Activated CD8-positive, alpha-beta memory T cell treated with anti-CD3 and anti-CD28 coated beads for 48 hours (primary cell): ENCODE results near the gene PLK4.
A peak's percentile ranks its signal among the peaks of the same experiment; 100 is the strongest.
"Not testable (repeated sequence)": the region's sequence is repeated elsewhere in the genome, so short reads cannot be mapped to it uniquely, and the experiment has no call there.

Experiments used
- DNase-seq, 3 experiments: peaks; one replicate each; pipeline ENCODE4 v3.0.0-alpha.2; 2020; ENCODE audit warnings: low read depth in 2 of 3, low spot score in 2 of 3

Gene PLK4

DNA sequence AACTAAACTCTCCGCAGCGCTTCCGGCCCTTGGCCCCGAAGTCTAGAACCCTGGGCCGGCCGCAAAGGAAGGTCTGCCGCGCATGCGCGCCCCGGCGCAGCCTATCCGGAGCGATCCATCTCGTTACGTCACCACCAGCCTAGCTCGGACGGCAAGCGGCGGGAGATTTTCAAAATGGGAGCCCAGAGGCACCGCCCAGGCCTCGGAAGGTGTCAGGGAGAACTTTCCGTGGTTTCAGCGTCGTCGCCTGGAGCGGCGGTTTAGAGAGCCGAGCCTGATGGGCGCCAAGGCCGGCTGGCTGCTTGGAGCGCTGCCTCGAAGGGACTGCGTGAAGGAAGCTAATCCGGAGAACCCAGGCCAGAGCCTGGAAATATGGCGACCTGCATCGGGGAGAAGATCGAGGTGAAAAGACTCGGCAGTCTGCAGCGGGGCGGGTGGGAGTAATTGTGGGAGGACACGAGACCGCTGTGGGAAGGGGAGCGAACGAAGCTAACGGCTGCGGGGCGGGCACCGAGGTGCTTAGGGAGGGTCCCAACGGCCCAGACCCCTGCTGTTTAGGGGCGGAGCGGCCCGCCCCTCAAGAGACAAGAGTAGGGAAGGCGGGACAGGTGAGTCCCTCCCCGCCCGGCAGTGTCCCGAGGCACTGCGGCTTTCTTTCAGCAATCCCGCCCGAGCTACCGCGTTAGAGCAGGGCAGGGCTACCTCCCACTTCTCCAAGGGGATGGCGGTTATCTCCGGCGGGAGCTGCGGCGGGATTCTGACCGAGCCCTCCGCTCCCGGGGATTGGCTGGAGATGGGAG, at the start of gene PLK4:
Gene PLK4 (plus strand): TSS at position 131 of the 800 bp plus-strand sequence. CDS start 242 bp downstream, at position 373.
- peak; percentile 81 to 92 (median 91) for DNase-seq

DNA sequence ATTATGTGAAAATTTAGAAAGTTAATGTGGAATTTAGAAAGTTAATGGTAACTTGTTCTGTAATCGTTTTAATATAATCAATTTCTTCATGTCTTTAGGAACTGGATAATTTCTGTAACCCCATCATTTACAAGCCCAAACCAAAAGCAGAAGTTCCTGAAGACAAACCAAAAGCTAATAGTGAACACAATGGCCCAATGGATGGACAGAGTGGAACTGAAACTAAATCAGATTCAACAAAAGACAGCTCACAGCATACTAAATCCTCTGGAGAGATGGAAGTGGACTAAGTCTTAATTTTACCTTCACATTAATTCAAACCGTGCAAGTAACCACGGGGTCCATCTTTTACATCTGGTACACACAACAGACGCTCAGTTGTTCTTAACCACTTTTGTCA, 48.1 kb upstream of the PLK4 start:
- no peak for DNase-seq

DNA sequence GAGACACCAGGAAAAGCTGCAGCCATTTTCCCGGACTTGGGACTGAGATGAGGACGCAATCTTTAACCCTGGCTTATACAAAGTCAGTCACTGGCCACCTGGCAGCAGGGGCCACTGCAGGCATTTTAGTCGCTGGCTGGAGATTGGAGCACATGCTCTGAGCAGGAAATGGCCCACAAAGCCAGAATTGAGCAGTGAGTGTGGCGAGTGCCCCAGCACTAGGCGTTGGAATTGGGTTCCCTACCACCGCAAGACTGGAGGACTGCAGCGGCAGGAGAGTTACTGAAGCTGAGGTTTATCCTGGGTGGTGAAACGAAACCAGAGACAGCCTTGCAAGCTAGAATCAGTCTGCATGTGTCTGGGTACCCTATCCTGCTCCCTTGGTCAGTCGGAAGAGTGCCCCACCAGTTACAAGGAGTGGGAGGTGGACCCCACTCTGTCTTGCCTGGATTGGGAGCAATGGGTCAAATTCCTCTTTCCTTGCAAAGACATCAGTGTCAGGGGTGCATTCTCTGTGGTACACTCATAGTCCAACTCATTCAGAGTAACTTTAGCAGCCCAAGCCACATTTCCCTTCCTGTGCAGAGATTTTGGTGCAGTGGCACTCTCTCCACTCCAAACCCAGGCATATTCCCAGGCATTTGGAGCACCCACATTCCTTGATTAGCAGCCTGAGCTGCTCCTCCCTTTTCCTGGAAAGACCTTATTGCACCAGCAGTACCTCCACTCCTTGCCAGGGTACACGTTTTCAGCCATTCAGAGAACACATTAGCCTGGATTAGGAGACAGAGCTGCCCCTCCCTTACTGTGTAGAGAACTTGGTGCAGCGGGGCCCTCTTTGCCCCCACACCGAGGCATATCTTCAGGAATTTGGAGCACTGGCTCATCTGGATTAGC, 36.7 kb upstream of the PLK4 start:
- DNase-seq, result no peak

DNA sequence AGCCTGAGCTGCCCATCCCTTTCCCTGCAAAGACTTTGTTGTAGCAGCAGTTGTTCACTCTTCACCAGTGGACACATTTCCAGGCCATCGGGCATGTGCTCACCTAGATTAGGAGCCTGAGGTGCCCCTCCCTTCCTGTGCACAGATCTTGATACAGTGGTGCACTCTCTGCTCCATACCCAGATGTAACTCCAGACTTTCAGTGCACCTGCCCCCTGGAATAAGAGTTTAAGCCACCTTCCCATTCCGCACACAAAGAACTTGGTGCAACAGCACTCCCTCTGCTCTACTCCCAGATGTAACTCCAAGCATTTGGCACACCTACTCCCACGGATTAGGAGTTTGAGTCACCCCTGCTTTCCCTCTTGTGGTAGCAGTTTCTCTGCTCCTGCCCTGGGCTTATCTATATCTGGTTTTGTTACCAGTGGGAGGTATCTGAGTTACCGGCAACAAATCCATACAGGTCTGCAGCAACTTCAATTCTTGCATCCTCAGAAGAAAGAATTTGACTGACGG, 36.0 kb upstream of the PLK4 start:
- no peak for DNase-seq

DNA sequence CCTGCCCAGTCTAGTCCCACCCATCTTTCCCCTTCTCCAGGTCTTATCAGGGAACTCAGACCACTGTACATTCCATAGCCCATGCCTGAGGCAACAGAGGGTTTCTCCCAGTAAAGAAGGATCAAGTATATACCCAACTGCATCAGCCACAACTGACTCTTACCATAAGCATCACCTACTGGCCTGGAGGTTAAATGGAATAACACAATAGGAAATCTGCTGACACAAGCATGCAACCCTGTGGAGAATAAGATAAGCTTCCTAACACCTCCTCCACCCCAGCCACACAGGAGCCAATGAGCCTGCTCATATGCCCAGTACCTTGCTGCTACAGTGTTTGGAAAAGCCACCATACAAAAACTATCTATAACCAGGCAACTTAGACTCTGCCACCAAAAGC, 34.6 kb upstream of the PLK4 start:
- DNase-seq, result no peak

DNA sequence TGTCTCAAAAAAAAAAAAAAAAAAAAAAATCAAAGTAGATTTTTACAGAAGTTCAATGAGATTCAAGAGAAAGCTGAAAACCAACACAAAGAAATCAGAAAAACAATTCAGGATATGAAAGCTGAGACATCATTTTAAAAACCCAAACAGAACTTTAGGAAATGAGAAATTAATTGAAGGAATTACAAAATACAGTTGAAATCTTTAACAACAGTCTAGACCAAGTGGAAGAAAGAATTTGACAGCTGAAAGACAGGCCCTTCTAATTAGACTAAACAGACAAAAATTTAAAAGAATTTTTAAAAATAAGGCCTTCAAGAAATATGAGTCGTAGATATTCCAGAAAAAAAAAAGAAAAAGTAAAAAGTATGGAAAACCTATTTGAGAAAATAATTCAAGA, 33.9 kb upstream of the PLK4 start:
- DNase-seq, result no peak

DNA sequence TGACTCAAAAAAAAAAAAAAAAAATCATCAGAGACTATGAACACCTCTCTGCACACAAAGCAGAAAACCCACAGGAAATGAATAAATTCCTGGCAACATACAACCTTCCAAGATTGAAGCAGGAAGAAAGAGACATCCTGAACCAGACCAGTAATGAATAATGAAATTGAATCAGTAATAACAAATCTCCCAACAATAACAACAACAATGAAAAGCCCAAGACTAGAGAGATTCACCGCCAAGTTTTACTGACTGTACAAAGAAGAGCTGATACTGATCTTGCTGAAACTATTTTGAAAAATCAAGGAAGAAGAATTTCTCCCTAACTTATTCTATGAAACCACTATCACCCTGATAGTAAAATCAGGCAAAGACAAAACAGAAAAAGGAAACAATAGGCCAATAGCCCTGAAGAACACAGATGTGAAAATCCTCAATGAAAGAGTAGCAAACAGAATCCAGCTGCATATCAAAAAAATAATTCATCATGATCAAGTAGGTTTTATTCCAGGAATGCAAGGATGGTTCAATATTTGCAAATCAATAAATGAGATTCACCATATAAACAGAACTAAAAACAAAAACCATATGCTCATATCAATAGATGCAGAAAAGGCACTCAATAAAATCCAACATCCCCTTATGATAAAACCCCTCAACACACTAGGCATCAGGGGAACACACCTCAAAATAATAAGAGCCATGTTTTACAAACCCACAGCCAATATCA, 31.0 kb upstream of the PLK4 start:
- no peak for DNase-seq

DNA sequence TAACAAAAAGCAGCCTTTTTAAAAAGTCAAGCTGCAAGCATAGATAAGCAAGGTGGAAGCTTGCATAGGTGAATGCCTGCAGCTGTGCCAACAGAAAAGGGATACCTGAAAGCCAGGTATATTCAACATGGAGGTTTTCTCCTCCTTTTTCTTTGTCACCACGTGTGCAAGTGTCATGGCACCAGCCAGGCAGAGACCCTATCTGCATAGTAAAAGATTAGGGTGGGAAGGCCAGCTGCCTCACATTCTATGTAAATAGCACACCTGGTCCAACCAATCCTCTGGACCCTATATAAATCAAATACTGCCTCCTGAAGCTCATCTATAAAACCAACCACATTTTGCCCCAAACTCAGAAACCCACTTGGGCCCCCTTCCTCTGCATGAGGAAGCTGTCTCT, 28.0 kb upstream of the PLK4 start:
- DNase-seq, result no peak

DNA sequence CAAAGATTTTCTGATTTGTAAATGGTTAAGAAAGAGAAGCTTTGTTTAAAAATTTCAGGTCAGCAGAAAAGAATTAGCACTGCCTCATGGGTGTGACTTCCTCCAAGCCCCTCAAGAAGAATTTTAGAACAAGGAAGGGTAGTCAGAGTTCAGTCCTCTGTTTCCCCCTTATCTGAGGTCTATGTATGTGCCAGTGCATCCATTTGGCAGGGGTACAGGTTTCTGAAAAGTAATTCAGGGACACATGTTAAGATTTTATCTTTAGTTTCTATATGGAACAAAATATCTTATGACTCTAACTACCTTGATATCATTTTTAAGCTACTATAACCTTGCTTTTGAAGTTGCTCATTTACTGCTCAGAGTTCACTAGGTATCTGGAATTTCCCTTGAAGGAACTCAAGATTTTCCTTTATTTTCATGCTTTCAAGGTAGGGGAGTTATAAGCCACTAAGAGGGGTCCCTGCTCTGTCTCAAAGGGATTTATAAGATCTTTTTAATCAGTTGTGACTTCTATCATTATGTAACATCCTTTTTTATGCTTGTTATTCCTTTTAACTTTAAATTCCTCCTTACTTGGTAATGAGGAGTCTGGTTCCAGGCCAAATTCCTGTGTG, 24.4 kb upstream of the PLK4 start:
- DNase-seq, result no peak

DNA sequence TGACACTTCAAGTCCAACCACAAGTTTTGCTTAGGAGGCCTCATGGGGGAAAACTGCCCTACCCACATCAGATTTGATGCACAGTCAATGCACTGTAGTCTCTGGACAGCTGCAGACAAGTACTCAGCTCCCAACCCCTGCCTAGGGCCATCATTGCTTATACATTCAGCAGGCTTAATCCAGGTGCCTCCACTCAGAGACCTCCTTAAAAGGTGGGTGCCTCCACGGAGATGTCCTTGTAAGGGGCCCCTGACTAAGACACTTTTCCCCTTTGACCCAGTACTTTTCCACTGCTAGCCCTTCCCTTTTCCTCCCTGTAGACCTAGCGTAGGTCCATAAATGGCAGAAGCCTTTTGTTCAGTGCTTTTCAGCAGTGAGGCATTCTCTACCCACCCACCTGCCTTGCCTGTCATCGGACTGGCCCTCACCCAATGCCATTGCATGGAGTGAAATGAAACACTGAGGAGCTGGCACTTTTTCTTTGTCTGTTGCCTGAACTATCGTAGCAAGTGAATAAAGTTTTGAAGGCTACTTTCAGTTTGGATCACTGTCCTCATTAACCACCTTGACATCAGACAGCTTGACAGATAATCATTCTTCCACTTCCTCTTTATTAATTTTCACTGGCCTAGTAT, 23.8 kb upstream of the PLK4 start:
- DNase-seq, result no peak

DNA sequence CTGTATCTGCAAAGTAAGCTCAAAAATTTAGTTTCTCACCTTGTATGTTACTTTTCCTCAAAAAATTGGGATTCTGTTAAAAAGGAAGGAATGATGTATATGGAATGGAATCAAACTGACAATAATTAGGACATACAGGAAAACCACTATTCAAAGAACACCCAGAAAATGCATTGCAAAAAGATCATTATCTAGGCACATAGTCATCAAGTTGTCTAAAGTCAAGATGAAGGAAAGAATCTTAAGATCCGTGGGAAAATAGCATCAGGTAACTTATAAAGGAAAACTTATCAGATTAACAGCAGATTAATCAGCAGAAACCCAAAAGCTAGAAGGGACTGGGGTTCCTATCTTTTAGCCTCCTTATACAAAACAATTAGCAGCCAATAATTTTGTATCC, 23.1 kb upstream of the PLK4 start:
- DNase-seq, result no peak

DNA sequence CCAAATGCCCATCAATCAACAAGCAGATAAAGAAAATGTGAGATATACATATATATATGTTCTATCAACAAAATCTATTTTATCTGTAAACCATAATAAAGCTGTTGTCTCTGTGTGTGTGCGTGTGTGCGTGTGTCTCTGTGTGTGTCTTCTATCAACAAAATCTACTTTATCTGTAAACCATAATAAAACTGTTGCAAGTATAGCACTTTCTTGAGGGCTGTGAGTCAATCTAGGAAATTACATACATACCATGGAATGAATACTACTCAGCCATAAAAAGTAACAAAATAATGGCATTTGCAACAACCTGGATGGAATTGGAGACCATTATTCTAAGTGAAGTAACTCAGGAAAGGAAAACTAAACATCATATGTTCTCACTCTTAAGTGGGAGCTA, 12.5 kb upstream of the PLK4 start:
- no peak for DNase-seq

DNA sequence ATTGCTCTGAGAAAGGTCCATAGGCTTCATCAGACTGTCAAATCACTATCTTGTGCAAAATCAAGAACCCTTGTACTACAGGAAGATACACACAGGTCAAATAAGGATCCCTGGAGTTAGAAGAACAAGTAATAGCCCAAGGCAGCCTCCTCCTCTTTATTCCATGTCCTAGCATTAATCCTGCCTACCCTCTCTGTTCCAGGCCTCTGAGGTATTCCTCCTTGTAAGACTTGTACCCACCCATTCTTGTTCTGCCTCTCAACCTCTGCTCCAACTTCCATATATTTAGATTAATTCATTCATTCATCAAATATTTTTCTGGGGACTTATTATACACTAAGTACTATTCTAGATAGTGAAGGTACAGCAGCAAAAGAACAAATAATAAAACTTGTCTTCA, 10.4 kb upstream of the PLK4 start:
- DNase-seq, result no peak

DNA sequence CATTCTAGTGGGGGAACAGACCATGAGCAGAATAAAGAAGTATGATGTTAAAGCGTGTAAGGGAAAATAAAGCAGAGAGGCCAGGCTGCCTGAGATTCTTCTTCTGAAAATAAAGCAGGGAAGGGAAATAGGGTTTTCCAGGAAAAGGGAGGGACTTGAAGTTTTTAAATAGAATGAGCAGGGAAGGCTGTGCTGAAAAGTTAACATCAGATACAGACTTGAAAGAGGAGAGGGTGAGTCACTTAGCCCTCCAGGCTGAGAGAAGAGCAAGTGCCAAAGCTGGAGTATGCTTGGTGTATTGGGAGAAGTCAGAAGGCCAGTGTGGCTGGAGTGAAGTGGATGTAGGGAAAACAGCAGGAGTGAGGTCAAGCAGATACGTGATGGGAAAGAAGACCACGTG, 10.0 kb upstream of the PLK4 start:
- no peak for DNase-seq

DNA sequence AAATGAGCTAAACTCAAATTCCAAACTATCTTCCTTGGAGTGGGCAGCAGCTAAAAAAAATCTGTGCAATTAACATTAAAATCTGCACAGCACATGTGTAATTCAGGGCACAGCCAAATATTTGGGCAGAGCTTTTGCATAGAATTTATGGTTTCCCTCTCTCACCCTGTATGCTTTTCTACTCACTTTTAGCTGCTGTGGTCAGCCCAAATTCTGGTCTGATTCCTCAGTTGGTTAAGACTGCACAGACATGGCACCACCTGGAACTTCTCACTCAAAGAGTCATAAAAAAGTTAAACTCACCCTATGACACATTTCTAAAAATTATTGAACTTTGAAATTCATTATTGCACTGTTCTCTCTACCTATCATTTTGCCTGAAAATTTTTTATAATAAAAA, 4.9 kb upstream of the PLK4 start:
- DNase-seq, result no peak

DNA sequence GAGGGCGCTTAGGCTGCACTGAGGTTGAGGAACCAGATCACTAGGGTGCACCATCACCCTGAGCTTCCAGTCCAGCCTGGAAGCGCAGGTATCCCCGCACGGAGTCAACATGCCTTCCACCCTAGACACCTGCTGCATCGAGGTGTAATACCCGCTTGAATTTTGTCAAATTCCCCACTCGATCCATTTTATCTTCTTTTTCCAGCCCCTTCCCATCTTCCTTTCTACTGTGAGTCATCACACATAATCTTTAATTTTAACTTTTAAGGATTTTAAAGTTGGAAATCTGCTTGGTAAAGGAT, 821 bp downstream of the PLK4 start:
- DNase-seq, result no peak

DNA sequence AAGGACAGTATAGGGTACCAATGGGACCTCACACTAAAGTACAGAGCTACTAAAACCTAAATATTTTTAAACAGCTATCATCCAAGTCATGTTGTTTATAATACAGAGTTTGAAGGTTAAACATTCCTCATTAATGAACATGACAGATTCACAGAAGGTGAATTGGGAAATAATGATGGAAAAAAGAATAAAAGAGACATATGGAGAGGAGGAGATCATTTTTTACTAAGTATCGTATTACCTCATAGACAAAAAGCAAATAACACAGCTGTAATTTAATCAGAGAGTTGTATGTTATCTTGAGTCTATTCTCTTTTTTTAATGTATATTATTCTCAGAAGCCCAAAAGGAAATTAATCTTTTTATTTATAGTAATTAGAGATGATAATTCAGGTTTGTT, 7.9 kb downstream of the PLK4 start:
- no peak for DNase-seq

DNA sequence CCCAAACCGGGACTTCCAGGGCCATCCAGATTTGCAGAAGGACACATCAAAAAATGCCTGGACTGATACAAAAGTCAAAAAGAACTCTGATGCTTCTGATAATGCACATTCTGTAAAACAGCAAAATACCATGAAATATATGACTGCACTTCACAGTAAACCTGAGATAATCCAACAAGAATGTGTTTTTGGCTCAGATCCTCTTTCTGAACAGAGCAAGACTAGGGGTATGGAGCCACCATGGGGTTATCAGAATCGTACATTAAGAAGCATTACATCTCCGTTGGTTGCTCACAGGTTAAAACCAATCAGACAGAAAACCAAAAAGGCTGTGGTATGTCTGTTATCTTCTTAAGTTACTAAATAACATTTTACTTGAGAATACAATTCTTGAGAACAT, 9.2 kb downstream of the PLK4 start:
- DNase-seq, result no peak

DNA sequence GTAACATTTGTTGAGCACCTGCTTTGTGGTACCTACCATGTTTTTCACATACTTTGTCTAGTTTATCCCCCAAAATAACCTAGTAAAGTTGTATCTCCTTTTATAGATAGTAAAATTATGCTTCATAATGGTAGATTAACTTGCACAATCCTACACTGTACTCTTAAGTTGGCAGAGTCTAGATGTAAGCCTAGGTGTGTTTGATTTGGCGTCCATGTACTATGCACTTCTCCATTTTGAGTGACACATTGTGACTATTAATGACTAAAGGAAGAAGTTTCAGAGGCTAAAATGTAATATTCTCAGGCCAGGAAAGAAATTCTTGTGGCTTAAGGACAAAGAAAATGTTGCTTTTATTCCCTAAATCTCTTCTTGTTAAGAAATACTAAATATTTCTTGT, 15.4 kb downstream of the PLK4 start:
- no peak for DNase-seq

DNA sequence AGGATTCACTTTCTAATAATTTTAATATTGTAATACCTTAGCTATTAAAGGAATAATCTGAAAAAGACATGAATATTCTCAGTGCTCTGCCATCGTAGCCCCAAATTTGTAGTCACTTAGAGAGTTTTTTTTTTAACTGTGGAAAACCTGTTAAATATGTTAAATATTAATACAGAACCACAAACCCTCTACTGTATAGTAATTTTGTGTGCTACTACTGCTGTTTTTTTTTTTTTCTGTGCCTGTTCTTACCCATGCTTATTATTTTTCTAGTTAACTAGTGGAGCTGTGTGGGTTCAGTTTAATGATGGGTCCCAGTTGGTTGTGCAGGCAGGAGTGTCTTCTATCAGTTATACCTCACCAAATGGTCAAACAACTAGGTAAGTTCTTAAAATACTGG, 15.8 kb downstream of the PLK4 start:
- DNase-seq, result no peak

DNA sequence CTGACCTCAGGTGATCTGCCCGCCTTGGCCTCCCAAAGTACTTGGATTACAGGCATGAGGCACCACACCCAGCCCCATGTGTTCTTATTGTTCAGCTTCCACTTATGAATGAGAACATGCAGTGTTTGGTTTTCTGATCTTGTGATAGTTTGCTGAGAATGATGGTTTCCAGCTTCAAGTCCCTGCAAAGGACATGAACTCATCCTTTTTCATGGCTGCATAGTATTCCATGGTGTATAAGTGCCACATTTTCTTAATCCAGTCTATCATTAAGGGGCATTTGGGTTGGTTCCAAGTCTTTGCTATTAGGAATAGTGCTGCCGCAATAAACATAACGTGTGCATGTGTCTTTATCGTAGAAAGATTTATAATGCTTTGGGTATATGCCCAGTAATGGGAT, 19.0 kb downstream of the PLK4 start:
- not testable (repeated sequence) for DNase-seq
